HG02852 (cell line): ENCODE measurements around the gene FAM193B.

Experiments used
- ATAC-seq: cut with Tn5 transposase; IDR thresholded peaks from one replicate; pipeline ENCODE4 v1.9.1; 2021; ENCODE audit warnings: mild to moderate bottlenecking, moderate library complexity; ENCODE audit not compliant: unreplicated experiment

The FAM193B gene

GRCh38 chr5:177473443-177474001, 80.8 kb downstream of the FAM193B start, which contains the start of gene DBN1:
DBN1 (minus strand) TSS chr5:177473634; CDS start chr5:177473521, 113 bp downstream.
- no peak for ATAC-seq

- ATAC-seq: peak; percentile 41
Measured at GRCh38 chr5:177472460-177473442, 81.6 kb downstream of the FAM193B start.

GRCh38 chr5:177471610-177472356, 82.6 kb downstream of the FAM193B start:
- ATAC-seq: no peak

GRCh38 chr5:177470759-177471536, 83.4 kb downstream of the FAM193B start:
- ATAC-seq: no peak
